Keratinocyte (primary cell): ENCODE data around the gene SHKBP1. TPM values are rescaled to one million over a fixed set of nuclear protein-coding genes. Genes with fewer than 3 reads are reported as not detected.

ENCODE experiments used
- DNase-seq: peaks from one replicate; pipeline ENCODE4 v3.0.0-alpha.2; 2011; ENCODE audit warnings: low read depth, missing footprints, low spot score
- FAIRE-seq: peaks from 2 replicates; lab custom pipeline; 2011; peaks lifted over from hg19 to GRCh38; lab: Jason Lieb, UNC
- H2AFZ ChIP-seq: 2 replicates; pipeline ENCODE4 v1.6.0; 2012; ENCODE audit warnings: low read length, control low read depth, inconsistent platforms; ENCODE audit not compliant: control insufficient read depth
- H3K27ac ChIP-seq: 2 replicates; pipeline ENCODE4 v1.5.1; 2011; ENCODE audit warnings: low read length; ENCODE audit not compliant: control insufficient read depth, insufficient read depth
- H3K27me3 ChIP-seq: 3 replicates; pipeline ENCODE4 v1.6.0; 2011; ENCODE audit warnings: low read length; ENCODE audit not compliant: control insufficient read depth, insufficient read depth; ENCODE audit errors: extremely low read depth
- H3K36me3 ChIP-seq, 2 experiments: 2 replicates in 1 of 2; 3 replicates in 1 of 2; pipeline ENCODE4 v1.5.1; 2011; ENCODE audit warnings: low read length in 2 of 2, mild to moderate bottlenecking in 1 of 2; ENCODE audit not compliant: control insufficient read depth in 2 of 2, insufficient read depth in 2 of 2; ENCODE audit errors: extremely low read depth in 1 of 2
- H3K4me1 ChIP-seq: 3 replicates; pipeline ENCODE4 v1.5.1; 2011; ENCODE audit warnings: low read length; ENCODE audit not compliant: control insufficient read depth, insufficient read depth; ENCODE audit errors: extremely low read depth
- H3K4me2 ChIP-seq: 3 replicates; pipeline ENCODE4 v1.6.0; 2011; ENCODE audit warnings: low read depth, low read length; ENCODE audit not compliant: control insufficient read depth, insufficient read depth; ENCODE audit errors: extremely low read depth
- H3K4me3 ChIP-seq, 3 experiments: fragments of 200-600 bp in 1 of 3; sonication (generic) in 1 of 3; 2 replicates in 2 of 3; 3 replicates in 1 of 3; pipeline ENCODE4 v1.5.1; 2011 to 2016; ENCODE audit warnings: low read length in 3 of 3, mild to moderate bottlenecking in 3 of 3, control low read depth in 2 of 3, inconsistent platforms in 1 of 3, low read depth in 1 of 3, mixed read lengths in 1 of 3, mixed run types in 1 of 3, moderate library complexity in 1 of 3; ENCODE audit not compliant: control insufficient read depth in 2 of 3, insufficient read depth in 2 of 3; ENCODE audit errors: extremely low read depth in 1 of 3
- H3K79me2 ChIP-seq: 2 replicates; pipeline ENCODE4 v1.6.0; 2012; ENCODE audit warnings: low read length; ENCODE audit not compliant: control insufficient read depth, insufficient read depth
- H3K9ac ChIP-seq: 3 replicates; pipeline ENCODE4 v1.6.0; 2011; ENCODE audit warnings: low read length; ENCODE audit not compliant: control insufficient read depth, insufficient read depth; ENCODE audit errors: extremely low read depth
- H3K9me1 ChIP-seq: 3 replicates; pipeline ENCODE4 v1.6.0; 2011; ENCODE audit warnings: low read length; ENCODE audit not compliant: control insufficient read depth, insufficient read depth; ENCODE audit errors: extremely low read depth
- H3K9me3 ChIP-seq: 2 replicates; pipeline ENCODE4 v1.5.1; 2012; ENCODE audit warnings: low read depth, low read length; ENCODE audit not compliant: control insufficient read depth
- H4K20me1 ChIP-seq: 3 replicates; pipeline ENCODE4 v1.6.0; 2011; ENCODE audit warnings: low read length; ENCODE audit not compliant: control insufficient read depth, insufficient read depth; ENCODE audit errors: extremely low read depth
- EZH2 ChIP-seq: IDR thresholded peaks from one replicate; pipeline ENCODE4 v1.6.1; 2012; ENCODE audit warnings: inconsistent platforms, mild to moderate bottlenecking, low read length, moderate library complexity
- dilution Hi-C: fragments of 300-500 bp; cut with MboI; formaldehyde crosslinking; loops from one replicate; pipeline ENCODE4 v1.7.0; 2020; ENCODE audit warnings: low sequenced_read_pairs; ENCODE audit not compliant: extremely low pct_ligation_motif_present
- polyA plus RNA-seq, 5 experiments: library from polyadenylated mRNA; depleted of rRNA in 3 of 5; stranded (reverse) in 3 of 5; stranded (forward) in 1 of 5; unstranded in 1 of 5; fragments of >200 nt; gene quantifications; 1 replicate in 1 of 5; 2 replicates in 3 of 5; 3 replicates in 1 of 5; pipeline versions ENCODE4 v1.2.1 to v1.2.3, GENCODE V29; 2011 to 2012; ENCODE audit warnings: missing spikeins in 2 of 5, low read depth in 1 of 5, low replicate concordance in 1 of 5
- TF ChIP-seq, protein P1 (sequence below), 3 experiments: IDR thresholded peaks in 1 of 3; conservative IDR thresholded peaks in 1 of 3; optimal IDR thresholded peaks in 1 of 3; 2 replicates in 2 of 3; 3 replicates in 1 of 3; pipeline versions ENCODE3 to v1.5.1; 2011; ENCODE audit warnings: low read length in 3 of 3, mild to moderate bottlenecking in 3 of 3, moderate library complexity in 2 of 3, control low read depth in 1 of 3, inconsistent platforms in 1 of 3; ENCODE audit not compliant: insufficient read depth in 2 of 3; ENCODE audit errors: extremely low read depth in 1 of 3

Gene SHKBP1
- polyA plus RNA-seq, 1 donor (not counting 4 experiments of a cell fraction or from before 2014, with no cell fraction given), result 20.2 TPM

DNA sequence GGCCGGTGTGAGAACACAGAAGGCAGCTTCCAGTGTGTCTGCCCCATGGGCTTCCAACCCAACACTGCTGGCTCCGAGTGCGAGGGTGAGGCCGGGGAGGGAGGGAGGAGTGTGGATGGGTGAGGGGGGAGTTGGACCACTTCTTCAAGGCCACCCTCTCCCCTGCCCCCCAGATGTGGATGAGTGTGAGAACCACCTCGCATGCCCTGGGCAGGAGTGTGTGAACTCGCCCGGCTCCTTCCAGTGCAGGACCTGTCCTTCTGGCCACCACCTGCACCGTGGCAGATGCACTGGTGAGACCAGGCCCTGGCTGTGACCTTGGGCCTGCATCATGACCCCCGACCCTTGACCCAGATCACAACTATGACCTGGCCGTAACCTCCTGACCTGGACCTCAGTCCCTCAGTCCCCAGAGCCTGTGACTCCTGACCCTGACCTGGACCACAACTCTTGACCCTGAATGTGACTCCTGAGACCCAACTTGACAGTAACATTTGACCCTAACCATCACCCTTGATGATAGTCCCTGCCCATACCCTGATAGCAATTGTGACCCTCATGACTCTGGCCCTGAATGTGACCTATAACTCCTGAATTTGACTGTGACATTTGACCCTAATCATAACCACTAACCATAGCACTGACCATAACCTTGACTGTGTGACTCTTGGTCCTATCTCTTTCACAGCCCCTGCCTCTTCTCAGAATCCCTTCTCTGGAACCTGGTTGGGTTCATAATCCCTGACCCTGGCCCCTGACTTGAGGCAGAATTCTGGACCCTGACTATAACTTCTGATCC lies 35.4 kb downstream of the SHKBP1 start:
- Histone ChIP-seq H2AFZ (no peak overlapping the region), H3K4me3 (peak overlapping the region; percentile 16 to 70 (median 49)), H3K27me3 (no peaks in the 10 kb centered on the region), H4K20me1 (no peaks in the 10 kb centered on the region), H3K79me2 (peaks cover 17% of the 10 kb centered on the region), H3K9me1 (no peaks in the 10 kb centered on the region), H3K9me3 (no peaks in the 10 kb centered on the region), H3K4me1 (peaks cover 45% of the 10 kb centered on the region), H3K9ac (no peak overlapping the region), H3K36me3 (peaks cover 3 to 8% of the 10 kb centered on the region in 2 experiments), H3K4me2 (peak overlapping the region; percentile 61), H3K27ac (peak overlapping the region; percentile 58)
- DNase-seq, result no peak
- TF ChIP-seq, protein P1, sequence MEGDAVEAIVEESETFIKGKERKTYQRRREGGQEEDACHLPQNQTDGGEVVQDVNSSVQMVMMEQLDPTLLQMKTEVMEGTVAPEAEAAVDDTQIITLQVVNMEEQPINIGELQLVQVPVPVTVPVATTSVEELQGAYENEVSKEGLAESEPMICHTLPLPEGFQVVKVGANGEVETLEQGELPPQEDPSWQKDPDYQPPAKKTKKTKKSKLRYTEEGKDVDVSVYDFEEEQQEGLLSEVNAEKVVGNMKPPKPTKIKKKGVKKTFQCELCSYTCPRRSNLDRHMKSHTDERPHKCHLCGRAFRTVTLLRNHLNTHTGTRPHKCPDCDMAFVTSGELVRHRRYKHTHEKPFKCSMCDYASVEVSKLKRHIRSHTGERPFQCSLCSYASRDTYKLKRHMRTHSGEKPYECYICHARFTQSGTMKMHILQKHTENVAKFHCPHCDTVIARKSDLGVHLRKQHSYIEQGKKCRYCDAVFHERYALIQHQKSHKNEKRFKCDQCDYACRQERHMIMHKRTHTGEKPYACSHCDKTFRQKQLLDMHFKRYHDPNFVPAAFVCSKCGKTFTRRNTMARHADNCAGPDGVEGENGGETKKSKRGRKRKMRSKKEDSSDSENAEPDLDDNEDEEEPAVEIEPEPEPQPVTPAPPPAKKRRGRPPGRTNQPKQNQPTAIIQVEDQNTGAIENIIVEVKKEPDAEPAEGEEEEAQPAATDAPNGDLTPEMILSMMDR (optimal IDR thresholded peaks at IDR 0.05 in 1 of 3, IDR thresholded peaks at IDR 0.05 in 1 of 3, conservative IDR thresholded peaks at IDR 0.05 in 1 of 3; ENCODE audit: extremely low read depth in 1 of 3, insufficient read depth in 2 of 3, low read length in 3 of 3), result no peak
- no peak for TF ChIP-seq EZH2
- dilution Hi-C loops, result no loop called here
- FAIRE-seq, result peak; percentile 41

- Histone ChIP-seq H3K9ac (peak overlapping the region; percentile 84), H3K4me2 (peak overlapping the region; percentile 92), H2AFZ (peak overlapping the region; percentile 82), H3K27me3 (no peaks in the 10 kb centered on the region), H3K9me3 (no peaks in the 10 kb centered on the region), H3K4me3 (peak overlapping the region; percentile 58 to 90 (median 83)), H3K9me1 (no peaks in the 10 kb centered on the region), H3K4me1 (peaks cover 40% of the 10 kb centered on the region), H3K36me3 (peaks cover 5 to 8% of the 10 kb centered on the region in 2 experiments), H4K20me1 (no peaks in the 10 kb centered on the region), H3K79me2 (peaks cover 17% of the 10 kb centered on the region), H3K27ac (peak overlapping the region; percentile 91)
- TF ChIP-seq, protein P1 (optimal IDR thresholded peaks at IDR 0.05 in 1 of 3, IDR thresholded peaks at IDR 0.05 in 1 of 3, conservative IDR thresholded peaks at IDR 0.05 in 1 of 3; ENCODE audit: extremely low read depth in 1 of 3, insufficient read depth in 2 of 3, low read length in 3 of 3), result no peak
- no peak for TF ChIP-seq EZH2
- dilution Hi-C loops, result no loop called here
- FAIRE-seq (no peak), DNase-seq (no peak)
These were observed 36.4 kb downstream of the SHKBP1 start for GRCh38 chr19:40612831-40613689.
